22Rv1 (cell line): Measurements from ENCODE around the gene MAT2A.

ENCODE experiments used
- H3K27ac ChIP-seq: fragments of 450-650 bp; 2 replicates; pipeline ENCODE4 v1.5.1; 2017
- CTCF ChIP-seq: fragments of 450-650 bp; IDR thresholded peaks from 2 replicates; pipeline ENCODE4 v1.5.1; 2017; ENCODE audit warnings: mild to moderate bottlenecking
- ZFX ChIP-seq: fragments of 450-650 bp; IDR thresholded peaks from 2 replicates; pipeline ENCODE4 v1.6.1; 2017; ENCODE audit warnings: antibody characterized with exemption, borderline replicate concordance

The MAT2A gene

GRCh38 chr2:85525567-85525966, 13.4 kb upstream of the MAT2A start:
- TF ChIP-seq CTCF = no peak
- no peak for TF ChIP-seq ZFX
- H3K27ac ChIP-seq = peak overlapping the region; percentile 94

GRCh38 chr2:85527787-85528186, 11.2 kb upstream of the MAT2A start:
- TF ChIP-seq ZFX = no peak
- TF ChIP-seq CTCF = no peak
- no peak overlapping the region for H3K27ac ChIP-seq

GRCh38 chr2:85528355-85528754, 10.6 kb upstream of the MAT2A start:
- no peak for TF ChIP-seq CTCF
- TF ChIP-seq ZFX = no peak
- no peak overlapping the region for H3K27ac ChIP-seq

GRCh38 chr2:85529809-85530208, 9.2 kb upstream of the MAT2A start:
- H3K27ac ChIP-seq = no peak overlapping the region
- TF ChIP-seq CTCF (no peak), ZFX (no peak)

- no peak for TF ChIP-seq CTCF
- no peak for TF ChIP-seq ZFX
- H3K27ac ChIP-seq = no peak overlapping the region
These were observed 7.4 kb upstream of the MAT2A start for GRCh38 chr2:85531589-85531988.

- no peak overlapping the region for H3K27ac ChIP-seq
These were observed 4.9 kb upstream of the MAT2A start for GRCh38 chr2:85534099-85534498.

GRCh38 chr2:85534881-85535280, 4.1 kb upstream of the MAT2A start:
- TF ChIP-seq ZFX = no peak
- TF ChIP-seq CTCF = no peak
- H3K27ac ChIP-seq = no peak overlapping the region

More at GRCh38 chr2:85534099-85534498, 4.9 kb upstream of the MAT2A start:
- TF ChIP-seq CTCF (no peak), ZFX (no peak)
